Fibroblast of lung (primary cell): ENCODE data around the gene LGALS3BP. TPM values are rescaled to one million over a fixed set of nuclear protein-coding genes. Genes with fewer than 3 reads are reported as not detected.

Experiments
- DNase-seq, 2 donors: peaks; one replicate each; pipeline versions ENCODE4 v3.0.0 to v3.0.0-alpha.2; 2010; ENCODE audit warnings: low read depth in 2 of 2
- H2AFZ ChIP-seq: 2 replicates; pipeline ENCODE4 v1.5.1; 2012; ENCODE audit warnings: low read length, control low read depth, inconsistent platforms
- H3K27ac ChIP-seq: 2 replicates; pipeline ENCODE4 v1.5.1; 2011; ENCODE audit warnings: low read length, control low read depth; ENCODE audit not compliant: insufficient read depth
- H3K27me3 ChIP-seq: 2 replicates; pipeline ENCODE4 v1.5.1; 2011; ENCODE audit warnings: mild to moderate bottlenecking, low read length; ENCODE audit not compliant: control insufficient read depth, insufficient read depth
- H3K36me3 ChIP-seq: 2 replicates; pipeline ENCODE4 v1.5.1; 2011; ENCODE audit warnings: low read length; ENCODE audit not compliant: control insufficient read depth, insufficient read depth
- H3K4me1 ChIP-seq: 2 replicates; pipeline ENCODE4 v1.5.1; 2011; ENCODE audit warnings: low read length; ENCODE audit not compliant: control insufficient read depth, insufficient read depth; ENCODE audit errors: extremely low read depth
- H3K4me2 ChIP-seq: 2 replicates; pipeline ENCODE4 v1.5.1; 2011; ENCODE audit warnings: low read length, control low read depth; ENCODE audit not compliant: insufficient read depth; ENCODE audit errors: extremely low read depth
- H3K4me3 ChIP-seq, 4 experiments: fragments of 200-600 bp in 1 of 4; sonication (generic) in 1 of 4; replicated peaks in 1 of 4; 2 replicates each; pipeline ENCODE4 v1.5.1; 2011 to 2016; ENCODE audit warnings: low read length in 4 of 4, low read depth in 3 of 4, mild to moderate bottlenecking in 3 of 4, control low read depth in 2 of 4, inconsistent platforms in 1 of 4, mixed read lengths in 1 of 4; ENCODE audit not compliant: insufficient read depth in 1 of 4; ENCODE audit errors: control extremely low read depth in 1 of 4
- H3K79me2 ChIP-seq: 2 replicates; pipeline ENCODE4 v1.5.1; 2012; ENCODE audit warnings: mild to moderate bottlenecking, low read length, inconsistent platforms; ENCODE audit not compliant: control insufficient read depth, insufficient read depth
- H3K9ac ChIP-seq: 2 replicates; pipeline ENCODE4 v1.5.1; 2011; ENCODE audit warnings: mild to moderate bottlenecking, low read length, control low read depth; ENCODE audit not compliant: insufficient read depth
- H3K9me3 ChIP-seq: 2 replicates; pipeline ENCODE4 v1.5.1; 2012; ENCODE audit warnings: low read depth, low read length; ENCODE audit not compliant: control insufficient read depth, insufficient read depth
- H4K20me1 ChIP-seq: 2 replicates; pipeline ENCODE4 v1.5.1; 2011; ENCODE audit warnings: low read length; ENCODE audit not compliant: control insufficient read depth, insufficient read depth; ENCODE audit errors: extremely low read depth
- EZH2 ChIP-seq: IDR thresholded peaks from 2 replicates; pipeline ENCODE4 v1.5.1; 2012; ENCODE audit warnings: low read length, control low read depth, mild to moderate bottlenecking; ENCODE audit errors: missing control alignments
- polyA plus RNA-seq, 2 donors: library from polyadenylated mRNA; depleted of rRNA in 1 of 2; stranded (reverse) in 1 of 2; unstranded in 1 of 2; fragments of >200 nt; gene quantifications; 2 replicates each; pipeline ENCODE4 v1.2.1, GENCODE V29; 2011 to 2012; ENCODE audit warnings: missing spikeins in 1 of 2
- total RNA-seq: library from RNA; depleted of rRNA; stranded (reverse); fragments of >200 nt; gene quantifications from 2 replicates; pipeline ENCODE4 v1.2.1, GENCODE V29; 2014
- TF ChIP-seq, protein P1 (sequence below), 2 donors: IDR thresholded peaks in 1 of 2; conservative IDR thresholded peaks in 1 of 2; 1 replicate in 1 of 2; 2 replicates in 1 of 2; pipeline ENCODE4 v1.5.1; 2011 to 2012; ENCODE audit warnings: low read length in 2 of 2, control low read depth in 1 of 2, inconsistent platforms in 1 of 2, low read depth in 1 of 2, mild to moderate bottlenecking in 1 of 2

The LGALS3BP gene
- total and polyA plus RNA-seq, 2 donors (not counting 1 experiment from before 2014, with no cell fraction given) = 128 to 387 TPM

DNA sequence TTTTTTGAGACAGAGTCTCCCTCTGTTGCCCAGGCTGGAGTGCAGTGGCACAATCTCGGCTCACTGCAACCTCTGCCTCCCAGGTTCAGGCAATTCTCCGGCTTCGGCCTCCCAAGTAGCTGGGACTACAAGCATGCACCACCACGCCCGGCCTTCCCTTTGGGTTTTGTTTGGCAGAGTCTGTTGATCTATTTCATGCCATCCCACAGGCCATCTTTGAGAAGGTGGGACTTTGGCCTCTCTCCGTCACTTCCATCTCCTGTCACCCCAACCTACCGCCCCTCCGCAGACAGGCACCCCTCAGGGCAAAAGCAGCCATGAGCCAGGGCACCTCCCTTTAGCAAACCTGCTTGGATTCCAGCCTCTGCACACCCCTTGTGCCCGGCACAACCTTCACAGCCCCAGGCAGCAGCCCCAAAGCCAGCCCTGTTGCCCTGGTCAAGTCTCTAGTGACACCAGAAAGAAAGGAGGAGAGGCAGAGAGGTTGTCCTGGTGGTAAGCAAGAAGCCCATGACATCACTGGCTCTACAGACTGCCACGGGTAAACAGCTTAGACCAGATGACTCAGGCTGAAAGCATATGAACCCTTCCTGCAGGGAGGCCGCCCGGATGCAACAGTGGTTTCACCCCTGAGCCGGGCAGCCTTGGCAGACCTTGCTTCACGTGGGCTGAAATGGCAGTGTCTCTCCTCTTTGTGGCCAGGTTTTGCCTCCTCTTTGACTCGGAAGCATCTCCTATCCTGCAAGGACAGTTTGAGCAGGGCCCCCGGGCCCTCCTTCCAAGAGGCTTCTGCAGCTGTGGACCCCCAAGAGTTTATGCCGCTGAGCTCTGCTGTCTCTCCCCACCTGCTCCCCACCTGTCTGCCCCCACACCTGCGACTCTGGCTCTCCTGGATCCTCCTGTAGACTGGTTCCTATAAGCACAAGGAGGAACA is 46.4 kb downstream of the LGALS3BP start:
- peaks cover 2% of the 10 kb centered on the region for H3K36me3 ChIP-seq
- H3K27me3 ChIP-seq = no peaks in the 10 kb centered on the region
- H3K9me3 ChIP-seq = no peaks in the 10 kb centered on the region
- no peak for TF ChIP-seq EZH2
- TF ChIP-seq, protein P1, sequence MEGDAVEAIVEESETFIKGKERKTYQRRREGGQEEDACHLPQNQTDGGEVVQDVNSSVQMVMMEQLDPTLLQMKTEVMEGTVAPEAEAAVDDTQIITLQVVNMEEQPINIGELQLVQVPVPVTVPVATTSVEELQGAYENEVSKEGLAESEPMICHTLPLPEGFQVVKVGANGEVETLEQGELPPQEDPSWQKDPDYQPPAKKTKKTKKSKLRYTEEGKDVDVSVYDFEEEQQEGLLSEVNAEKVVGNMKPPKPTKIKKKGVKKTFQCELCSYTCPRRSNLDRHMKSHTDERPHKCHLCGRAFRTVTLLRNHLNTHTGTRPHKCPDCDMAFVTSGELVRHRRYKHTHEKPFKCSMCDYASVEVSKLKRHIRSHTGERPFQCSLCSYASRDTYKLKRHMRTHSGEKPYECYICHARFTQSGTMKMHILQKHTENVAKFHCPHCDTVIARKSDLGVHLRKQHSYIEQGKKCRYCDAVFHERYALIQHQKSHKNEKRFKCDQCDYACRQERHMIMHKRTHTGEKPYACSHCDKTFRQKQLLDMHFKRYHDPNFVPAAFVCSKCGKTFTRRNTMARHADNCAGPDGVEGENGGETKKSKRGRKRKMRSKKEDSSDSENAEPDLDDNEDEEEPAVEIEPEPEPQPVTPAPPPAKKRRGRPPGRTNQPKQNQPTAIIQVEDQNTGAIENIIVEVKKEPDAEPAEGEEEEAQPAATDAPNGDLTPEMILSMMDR (conservative IDR thresholded peaks at IDR 0.05 in 1 of 2, IDR thresholded peaks at IDR 0.05 in 1 of 2; ENCODE audit: low read depth in 1 of 2, low read length in 2 of 2) = no peak
- H3K27ac ChIP-seq = peak overlapping the region; percentile 98
- peak; percentile 98 to 99 for DNase-seq
- no peak overlapping the region for H2AFZ ChIP-seq
- H3K4me3 ChIP-seq = peak overlapping the region; percentile 8 to 43 (median 15)
- H3K4me2 ChIP-seq = peak overlapping the region; percentile 90
- no peaks in the 10 kb centered on the region for H3K79me2 ChIP-seq
- peak overlapping the region; percentile 65 for H3K9ac ChIP-seq
- no peaks in the 10 kb centered on the region for H4K20me1 ChIP-seq
- peaks cover 31% of the 10 kb centered on the region for H3K4me1 ChIP-seq

DNA sequence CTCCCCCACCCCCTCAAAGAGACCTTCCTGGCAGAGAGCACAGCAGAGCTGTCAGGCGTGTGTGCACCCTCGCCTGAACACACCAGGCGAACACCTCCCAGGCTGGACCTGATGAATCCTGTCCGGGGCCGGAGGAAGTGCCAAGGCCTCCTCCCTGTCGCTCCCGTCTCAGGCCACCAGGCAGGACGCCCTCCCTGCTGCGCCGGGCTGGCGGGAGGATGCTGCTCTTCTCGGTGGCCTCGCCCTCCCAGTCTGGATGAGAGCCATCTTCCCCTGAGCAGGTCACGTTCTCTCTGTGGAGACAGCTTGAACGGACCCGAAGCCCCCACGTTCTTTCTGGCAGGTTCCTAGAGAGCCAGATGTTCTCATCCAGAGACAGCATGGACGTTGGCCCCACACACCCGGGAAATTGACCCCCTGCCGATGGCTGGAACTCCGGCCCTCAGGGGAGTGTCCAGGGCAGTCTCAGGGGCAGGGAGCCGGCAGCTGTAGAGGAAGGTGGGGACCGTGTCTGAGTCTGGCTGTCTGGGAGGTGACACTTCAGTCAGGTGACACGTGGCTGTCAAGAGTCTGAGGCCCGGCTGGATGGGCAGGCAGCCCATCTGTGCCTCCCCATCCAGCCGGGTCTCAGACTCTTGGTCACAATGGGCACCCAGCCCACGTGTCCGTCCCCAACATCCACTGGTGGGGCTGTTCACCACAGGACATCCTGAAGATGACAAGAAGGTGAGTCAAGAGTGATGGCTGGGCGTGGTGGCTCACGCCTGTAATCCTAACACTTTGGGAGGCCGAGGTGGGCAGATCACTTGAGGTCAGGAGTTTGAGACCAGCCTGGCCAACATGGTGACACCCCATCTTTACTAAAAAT is 49.6 kb downstream of the LGALS3BP start:
- no peak for DNase-seq
- H3K4me3 ChIP-seq = no peak overlapping the region
- no peak overlapping the region for H2AFZ ChIP-seq
- no peak overlapping the region for H3K9ac ChIP-seq
- TF ChIP-seq, protein P1 (conservative IDR thresholded peaks at IDR 0.05 in 1 of 2, IDR thresholded peaks at IDR 0.05 in 1 of 2; ENCODE audit: low read depth in 1 of 2, low read length in 2 of 2) = no peak
- no peak for TF ChIP-seq EZH2
- H3K27me3 ChIP-seq = no peaks in the 10 kb centered on the region
- H3K79me2 ChIP-seq = no peaks in the 10 kb centered on the region
- H3K9me3 ChIP-seq = no peaks in the 10 kb centered on the region
- H3K27ac ChIP-seq = no peak overlapping the region
- H3K36me3 ChIP-seq = peaks cover 1% of the 10 kb centered on the region
- no peaks in the 10 kb centered on the region for H4K20me1 ChIP-seq
- H3K4me2 ChIP-seq = no peak overlapping the region
- peaks cover 27% of the 10 kb centered on the region for H3K4me1 ChIP-seq
